Endothelial cell of umbilical vein (primary cell): ENCODE measurements around the gene UBA52. TPM values are rescaled to one million over a fixed set of nuclear protein-coding genes. Genes with fewer than 3 reads are reported as not detected.

Experiments
- BruUV-seq: library from RNA; stranded (reverse); fragments of 400-500 nt; replicated peaks from 2 replicates; lab custom pipeline; 2021; lab: Mats Ljungman, UMichigan
- CTCF ChIA-PET: fragments of 300-600, 350-600 bp; sonication (Branson Sonifier 250); formaldehyde crosslinking; loops from one replicate; lab custom pipeline; 2021; ENCODE audit warnings: antibody characterized with exemption, inconsistent platforms; lab: Charles Lee
- POLR2A ChIA-PET: fragments of 300-600, 350-600 bp; sonication (Branson Sonifier 250); formaldehyde crosslinking; loops from one replicate; lab custom pipeline; 2021; ENCODE audit warnings: antibody characterized with exemption, inconsistent platforms; lab: Charles Lee
- DNase-seq: peaks from one replicate; pipeline ENCODE4 v3.0.0-alpha.2; 2011; ENCODE audit warnings: low read depth, low spot score
- FAIRE-seq: peaks from 2 replicates; lab custom pipeline; 2011; peaks lifted over from hg19 to GRCh38; lab: Jason Lieb, UNC
- H2AFZ ChIP-seq: 2 replicates; pipeline ENCODE4 v1.6.0; 2012; ENCODE audit warnings: low read depth, low read length, control low read depth, inconsistent platforms
- H3K27ac ChIP-seq: 2 replicates; pipeline ENCODE4 v1.5.1; 2011; ENCODE audit warnings: low read depth, mild to moderate bottlenecking, control low read depth, low read length, moderate library complexity; ENCODE audit not compliant: insufficient read depth
- H3K27me3 ChIP-seq, 2 experiments: 2 replicates each; pipeline versions ENCODE4 v1.6.0 to v1.6.1; 2011; ENCODE audit warnings: low read length in 2 of 2, mixed read lengths in 1 of 2; ENCODE audit not compliant: control insufficient read depth in 2 of 2, insufficient read depth in 2 of 2
- H3K36me3 ChIP-seq, 2 experiments: 2 replicates in 1 of 2; 3 replicates in 1 of 2; pipeline ENCODE4 v1.5.1; 2011; ENCODE audit warnings: low read length in 2 of 2, mild to moderate bottlenecking in 1 of 2, moderate library complexity in 1 of 2; ENCODE audit not compliant: control insufficient read depth in 2 of 2, insufficient read depth in 2 of 2; ENCODE audit errors: extremely low read depth in 1 of 2
- H3K4me1 ChIP-seq: 3 replicates; pipeline ENCODE4 v1.5.1; 2011; ENCODE audit warnings: mild to moderate bottlenecking, low read length; ENCODE audit not compliant: control insufficient read depth, insufficient read depth; ENCODE audit errors: extremely low read depth
- H3K4me2 ChIP-seq: 2 replicates; pipeline ENCODE4 v1.6.1; 2011; ENCODE audit warnings: low read length, control low read depth, mixed read lengths; ENCODE audit not compliant: insufficient read depth
- H3K4me3 ChIP-seq, 3 experiments: fragments of 200-600 bp in 1 of 3; sonication (generic), shearing (Covaris generic) in 1 of 3; replicated peaks in 1 of 3; 2 replicates each; pipeline ENCODE4 v1.5.1; 2011 to 2016; ENCODE audit warnings: control low read depth in 3 of 3, low read length in 3 of 3, mild to moderate bottlenecking in 2 of 3, inconsistent platforms in 1 of 3, low read depth in 1 of 3, moderate library complexity in 1 of 3; ENCODE audit not compliant: insufficient read depth in 1 of 3
- H3K79me2 ChIP-seq: 2 replicates; pipeline ENCODE4 v1.6.0; 2012; ENCODE audit warnings: low read length, inconsistent platforms; ENCODE audit not compliant: control insufficient read depth, insufficient read depth
- H3K9ac ChIP-seq: replicated peaks from 2 replicates; pipeline ENCODE3; 2011; ENCODE audit warnings: low read length, control low read depth; ENCODE audit not compliant: insufficient read depth; ENCODE audit errors: extremely low read depth
- H3K9me1 ChIP-seq: replicated peaks from 3 replicates; pipeline ENCODE4 v1.6.0; 2011; ENCODE audit warnings: mild to moderate bottlenecking, low read length; ENCODE audit not compliant: control insufficient read depth, insufficient read depth; ENCODE audit errors: extremely low read depth
- H3K9me3 ChIP-seq: replicated peaks from 2 replicates; pipeline ENCODE4 v1.5.1; 2012; ENCODE audit warnings: low read length, inconsistent platforms; ENCODE audit not compliant: control insufficient read depth, insufficient read depth
- H4K20me1 ChIP-seq: replicated peaks from 2 replicates; pipeline ENCODE3; 2011; ENCODE audit warnings: mild to moderate bottlenecking, low read length; ENCODE audit not compliant: control insufficient read depth, insufficient read depth; ENCODE audit errors: extremely low read depth
- EZH2 ChIP-seq: IDR thresholded peaks from 2 replicates; pipeline ENCODE4 v1.6.1; 2012; ENCODE audit warnings: borderline replicate concordance, low read depth, mild to moderate bottlenecking, moderate library complexity, low read length, inconsistent platforms; ENCODE audit not compliant: severe bottlenecking
- FOS ChIP-seq: IDR thresholded peaks from 2 replicates; pipeline ENCODE4 v1.6.1; 2011; ENCODE audit warnings: mild to moderate bottlenecking, low read length, moderate library complexity, borderline replicate concordance; ENCODE audit not compliant: insufficient read depth
- GATA2 ChIP-seq: IDR thresholded peaks from 2 replicates; pipeline ENCODE4 v1.7.0; 2011; ENCODE audit warnings: low read depth, mild to moderate bottlenecking, moderate library complexity, mixed read lengths, low read length; ENCODE audit not compliant: insufficient read length, insufficient read depth
- JUN ChIP-seq: IDR thresholded peaks from 2 replicates; pipeline ENCODE4 v1.6.1; 2011; ENCODE audit warnings: borderline replicate concordance, low read depth; ENCODE audit not compliant: insufficient read length, insufficient read depth
- MAX ChIP-seq: IDR thresholded peaks from 2 replicates; pipeline ENCODE4 v1.6.1; 2011; ENCODE audit not compliant: insufficient read depth, insufficient read length
- MYC ChIP-seq: IDR thresholded peaks from one replicate; pipeline ENCODE4 v1.6.1; 2011; ENCODE audit warnings: mild to moderate bottlenecking, low read depth, low read length
- POLR2A ChIP-seq: IDR thresholded peaks from 2 replicates; pipeline ENCODE4 v1.6.1; 2012; ENCODE audit warnings: low read depth, mild to moderate bottlenecking, control low read depth, low read length
- POLR2AphosphoS5 ChIP-seq: IDR thresholded peaks from 2 replicates; pipeline ENCODE4 v1.6.1; 2012; ENCODE audit warnings: low read depth, mild to moderate bottlenecking, control low read depth, low read length, moderate library complexity; ENCODE audit not compliant: insufficient read depth
- dilution Hi-C: fragments of 300-500 bp; cut with MboI; formaldehyde crosslinking; loops from one replicate; pipeline ENCODE4 v1.15.0; 2019; ENCODE audit warnings: low sequenced_read_pairs; ENCODE audit not compliant: extremely low pct_ligation_motif_present
- intact Hi-C: fragments of 100-400 bp; cut with micrococcal nuclease; formaldehyde crosslinking; loops from one replicate; pipeline ENCODE4 v1.10.0; 2022
- polyA plus RNA-seq, 4 experiments: library from polyadenylated mRNA; depleted of rRNA in 3 of 4; stranded (reverse) in 3 of 4; unstranded in 1 of 4; fragments of >200 nt; gene quantifications; 2 replicates each; pipeline versions ENCODE4 v1.2.1 to v1.2.3, GENCODE V29; 2011 to 2012; ENCODE audit warnings: missing spikeins in 1 of 4
- total RNA-seq: library from RNA; stranded (reverse); gene quantifications from 2 replicates; pipeline ENCODE4 v1.2.3, GENCODE V29; 2021
- TF ChIP-seq, protein P1 (sequence below), 2 donors: IDR thresholded peaks; 1 replicate in 1 of 2; 2 replicates in 1 of 2; pipeline ENCODE4 v1.5.1; 2011; ENCODE audit warnings: low read length in 2 of 2, mild to moderate bottlenecking in 2 of 2, moderate library complexity in 2 of 2, control low read depth in 1 of 2, inconsistent platforms in 1 of 2, low read depth in 1 of 2; ENCODE audit not compliant: insufficient read depth in 1 of 2; ENCODE audit errors: extremely low read depth in 1 of 2

The UBA52 gene
- total and polyA plus RNA-seq, 2 donors (not counting 3 experiments of a cell fraction or from before 2014, with no cell fraction given): 1,221 to 3,506 TPM

GRCh38 chr19:18593367-18594095, 21.9 kb downstream of the UBA52 start:
- BruUV-seq: no TSS peak
- intact Hi-C loops: loop anchor here (1.0 kb wide), 4 partner anchors 82 to 326 kb away; partner anchors contain the start of genes COPE and DDX49
- CTCF ChIA-PET: interaction anchor here (0.6 to 4.4 kb wide), 43 partner anchors 10 to 393 kb away, joined by 3 to 65 read pairs (median 4); partner anchors contain the start of genes COMP, DDX49, UBA52 and UPF1

More at GRCh38 chr19:18593367-18594095, 21.9 kb downstream of the UBA52 start:
- H3K4me3 ChIP-seq: no peak overlapping the region
- H3K36me3 ChIP-seq: peaks cover 0 to 2% of the 10 kb centered on the region in 2 experiments
- H3K9ac ChIP-seq: no peak overlapping the region
- peaks cover 14% of the 10 kb centered on the region for H3K4me1 ChIP-seq
- dilution Hi-C loops: no loop called here
- no peaks in the 10 kb centered on the region for H3K27me3 ChIP-seq
- no peaks in the 10 kb centered on the region for H4K20me1 ChIP-seq
- no peak for FAIRE-seq
- TF ChIP-seq GATA2 (no peak), POLR2AphosphoS5 (no peak), MYC (no peak), EZH2 (no peak), POLR2A (no peak), FOS (no peak), JUN (no peak), MAX (no peak)
- TF ChIP-seq, protein P1, sequence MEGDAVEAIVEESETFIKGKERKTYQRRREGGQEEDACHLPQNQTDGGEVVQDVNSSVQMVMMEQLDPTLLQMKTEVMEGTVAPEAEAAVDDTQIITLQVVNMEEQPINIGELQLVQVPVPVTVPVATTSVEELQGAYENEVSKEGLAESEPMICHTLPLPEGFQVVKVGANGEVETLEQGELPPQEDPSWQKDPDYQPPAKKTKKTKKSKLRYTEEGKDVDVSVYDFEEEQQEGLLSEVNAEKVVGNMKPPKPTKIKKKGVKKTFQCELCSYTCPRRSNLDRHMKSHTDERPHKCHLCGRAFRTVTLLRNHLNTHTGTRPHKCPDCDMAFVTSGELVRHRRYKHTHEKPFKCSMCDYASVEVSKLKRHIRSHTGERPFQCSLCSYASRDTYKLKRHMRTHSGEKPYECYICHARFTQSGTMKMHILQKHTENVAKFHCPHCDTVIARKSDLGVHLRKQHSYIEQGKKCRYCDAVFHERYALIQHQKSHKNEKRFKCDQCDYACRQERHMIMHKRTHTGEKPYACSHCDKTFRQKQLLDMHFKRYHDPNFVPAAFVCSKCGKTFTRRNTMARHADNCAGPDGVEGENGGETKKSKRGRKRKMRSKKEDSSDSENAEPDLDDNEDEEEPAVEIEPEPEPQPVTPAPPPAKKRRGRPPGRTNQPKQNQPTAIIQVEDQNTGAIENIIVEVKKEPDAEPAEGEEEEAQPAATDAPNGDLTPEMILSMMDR (IDR thresholded peaks at IDR 0.05; ENCODE audit: extremely low read depth in 1 of 2, insufficient read depth in 1 of 2, low read depth in 1 of 2, low read length in 2 of 2): no peak
- DNase-seq: no peak
- POLR2A ChIA-PET: interaction anchor here (0.9 kb wide), 1 partner anchor 73 kb away, joined by 5 read pairs; no protein-coding TSS in a partner anchor
- H3K4me2 ChIP-seq: no peak overlapping the region
- no peaks in the 10 kb centered on the region for H3K9me1 ChIP-seq
- no peak overlapping the region for H2AFZ ChIP-seq
- no peak overlapping the region for H3K27ac ChIP-seq
- no peaks in the 10 kb centered on the region for H3K79me2 ChIP-seq
- no peaks in the 10 kb centered on the region for H3K9me3 ChIP-seq
